GM23338 (cell line): ENCODE measurements around the gene DYRK1A. TPM values are rescaled to one million over a fixed set of nuclear protein-coding genes. Genes with fewer than 3 reads are reported as not detected.

ENCODE experiments used
- ATAC-seq: fragments of 200-7000 bp; cut with Tn5 transposase; 3 replicates; pipeline ENCODE4 v1.9.1; 2020
- DNase-seq: peaks from one replicate; pipeline ENCODE4 v3.0.0-alpha.2; 2015; ENCODE audit warnings: low spot score
- H2AFZ ChIP-seq: fragments of 200-600 bp; sonication (generic); 2 replicates; pipeline ENCODE4 v1.8.0; 2016; ENCODE audit warnings: antibody characterized with exemption, mild to moderate bottlenecking, moderate library complexity
- H3F3A ChIP-seq: fragments of 200-600 bp; sonication (generic); replicated peaks from 2 replicates; pipeline ENCODE4 v1.8.0; 2017; ENCODE audit warnings: antibody characterized with exemption, mixed run types, low read depth
- H3K27ac ChIP-seq: fragments of 200-600 bp; sonication (generic); 2 replicates; pipeline ENCODE4 v1.6.1; 2016; ENCODE audit warnings: low read depth
- H3K27me3 ChIP-seq: fragments of 200-600 bp; sonication (generic); 2 replicates; pipeline ENCODE4 v1.8.0; 2016; ENCODE audit warnings: mild to moderate bottlenecking, mixed run types, moderate library complexity; ENCODE audit not compliant: insufficient read depth
- H3K36me3 ChIP-seq: fragments of 200-600 bp; sonication (generic); 2 replicates; pipeline ENCODE4 v1.8.0; 2016; ENCODE audit warnings: mild to moderate bottlenecking; ENCODE audit not compliant: insufficient read depth
- H3K4me1 ChIP-seq: fragments of 200-600 bp; sonication (generic); 2 replicates; pipeline ENCODE4 v1.8.0; 2016; ENCODE audit warnings: mild to moderate bottlenecking, moderate library complexity; ENCODE audit not compliant: insufficient read depth
- H3K4me2 ChIP-seq: fragments of 200-600 bp; sonication (generic); 2 replicates; pipeline ENCODE4 v1.7.1; 2017; ENCODE audit warnings: mixed run types
- H3K4me3 ChIP-seq: fragments of 200-600 bp; sonication (generic); 2 replicates; pipeline ENCODE4 v1.6.1; 2016; ENCODE audit warnings: mixed run types
- H3K79me2 ChIP-seq: fragments of 200-600 bp; sonication (generic); replicated peaks from 2 replicates; pipeline ENCODE4 v1.8.0; 2017; ENCODE audit warnings: mild to moderate bottlenecking; ENCODE audit not compliant: insufficient read depth
- H3K9me2 ChIP-seq: fragments of 200-600 bp; sonication (generic); 2 replicates; pipeline ENCODE4 v1.8.0; 2017; ENCODE audit not compliant: insufficient read depth
- H4K20me1 ChIP-seq: fragments of 200-600 bp; sonication (generic); replicated peaks from 2 replicates; pipeline ENCODE4 v1.8.0; 2017; ENCODE audit warnings: mild to moderate bottlenecking; ENCODE audit not compliant: insufficient read depth
- H3K27ac Mint-ChIP-seq: 2 replicates; pipeline ENCODE4 v1.8.0; 2020; ENCODE audit warnings: inconsistent platforms, mild to moderate bottlenecking, moderate library complexity, mixed read lengths
- H3K27me3 Mint-ChIP-seq: 3 replicates; pipeline ENCODE4 v1.8.0; 2022; ENCODE audit warnings: low read depth, mild to moderate bottlenecking, moderate library complexity, mixed read lengths, inconsistent platforms; ENCODE audit not compliant: insufficient read depth, poor library complexity
- H3K36me3 Mint-ChIP-seq: 3 replicates; pipeline ENCODE4 v1.8.0; 2021; ENCODE audit warnings: low read depth, mild to moderate bottlenecking, inconsistent platforms, moderate library complexity, mixed read lengths
- H3K4me1 Mint-ChIP-seq: 3 replicates; pipeline ENCODE4 v1.8.0; 2020; ENCODE audit warnings: mild to moderate bottlenecking, inconsistent platforms, mixed read lengths
- H3K4me3 Mint-ChIP-seq: 3 replicates; pipeline ENCODE4 v1.8.0; 2021; ENCODE audit warnings: moderate library complexity, mild to moderate bottlenecking, inconsistent platforms, mixed read lengths
- H3K9me3 Mint-ChIP-seq: 3 replicates; pipeline ENCODE4 v1.8.0; 2020; ENCODE audit warnings: moderate library complexity, mild to moderate bottlenecking, inconsistent platforms, mixed read lengths
- CREB1 ChIP-seq: fragments of 250-450 bp; sonication (Bioruptor Pico); IDR thresholded peaks from 2 replicates; pipeline ENCODE4 v1.5.0; 2020; ENCODE audit warnings: low read depth, mild to moderate bottlenecking, moderate library complexity
- EZH2 ChIP-seq: fragments of 200-600 bp; sonication (generic); IDR thresholded peaks from one replicate; pipeline ENCODE4 v1.8.0; 2017; ENCODE audit warnings: antibody characterized with exemption, mild to moderate bottlenecking, low read depth; ENCODE audit not compliant: unreplicated experiment
- EZH2phosphoT487 ChIP-seq: fragments of 200-600 bp; sonication (generic); IDR thresholded peaks from one replicate; pipeline ENCODE4 v1.8.1; 2018; ENCODE audit warnings: antibody characterized with exemption; ENCODE audit not compliant: unreplicated experiment
- JUNB ChIP-seq: IDR thresholded peaks from one replicate; pipeline ENCODE4 v1.6.1; 2016; ENCODE audit warnings: antibody characterized with exemption; ENCODE audit not compliant: unreplicated experiment
- NANOG ChIP-seq: IDR thresholded peaks from 2 replicates; pipeline ENCODE4 v1.6.1; 2016; ENCODE audit warnings: antibody characterized with exemption, borderline replicate concordance
- POLR2AphosphoS5 ChIP-seq: IDR thresholded peaks from 2 replicates; pipeline ENCODE4 v1.6.1; 2016; ENCODE audit warnings: antibody characterized with exemption, low read depth
- ZNF114 ChIP-seq: fragments of 250-450 bp; sonication (Bioruptor Pico); IDR thresholded peaks from 2 replicates; pipeline ENCODE4 v1.5.0; 2020; ENCODE audit warnings: mild to moderate bottlenecking, moderate library complexity
- ZNF331 ChIP-seq: fragments of 250-450 bp; sonication (Bioruptor Pico); IDR thresholded peaks from 2 replicates; pipeline ENCODE4 v1.5.0; 2020; ENCODE audit warnings: low read depth, mild to moderate bottlenecking, moderate library complexity
- polyA plus RNA-seq: library from polyadenylated mRNA; unstranded; fragments of >200 nt; fragmentation: Nextera tagmentation; extraction: Ambion mirVana; gene quantifications from 2 replicates; pipeline ENCODE4 v1.2.1, GENCODE V29; 2016
- total RNA-seq: library from RNA; depleted of rRNA; stranded (reverse); fragments of >200 nt; shearing (Covaris generic); gene quantifications from 2 replicates; pipeline ENCODE4 v1.2.3, GENCODE V29; 2014
- TF ChIP-seq, protein P1 (sequence below): fragments of 250-450 bp; sonication (Bioruptor Pico); IDR thresholded peaks from 2 replicates; pipeline ENCODE4 v1.5.0; 2020; ENCODE audit warnings: mild to moderate bottlenecking, moderate library complexity
- TF ChIP-seq, protein P2 (sequence below): IDR thresholded peaks from one replicate; pipeline ENCODE4 v1.6.1; 2018; ENCODE audit warnings: antibody characterized with exemption; ENCODE audit not compliant: unreplicated experiment
- TF ChIP-seq, protein P3 (sequence below): IDR thresholded peaks from 2 replicates; pipeline ENCODE4 v1.6.1; 2016; ENCODE audit warnings: antibody characterized with exemption

The DYRK1A gene
- total and polyA plus RNA-seq, 2 experiments from 2014 or later = 10.3 to 84.7 TPM

DNA sequence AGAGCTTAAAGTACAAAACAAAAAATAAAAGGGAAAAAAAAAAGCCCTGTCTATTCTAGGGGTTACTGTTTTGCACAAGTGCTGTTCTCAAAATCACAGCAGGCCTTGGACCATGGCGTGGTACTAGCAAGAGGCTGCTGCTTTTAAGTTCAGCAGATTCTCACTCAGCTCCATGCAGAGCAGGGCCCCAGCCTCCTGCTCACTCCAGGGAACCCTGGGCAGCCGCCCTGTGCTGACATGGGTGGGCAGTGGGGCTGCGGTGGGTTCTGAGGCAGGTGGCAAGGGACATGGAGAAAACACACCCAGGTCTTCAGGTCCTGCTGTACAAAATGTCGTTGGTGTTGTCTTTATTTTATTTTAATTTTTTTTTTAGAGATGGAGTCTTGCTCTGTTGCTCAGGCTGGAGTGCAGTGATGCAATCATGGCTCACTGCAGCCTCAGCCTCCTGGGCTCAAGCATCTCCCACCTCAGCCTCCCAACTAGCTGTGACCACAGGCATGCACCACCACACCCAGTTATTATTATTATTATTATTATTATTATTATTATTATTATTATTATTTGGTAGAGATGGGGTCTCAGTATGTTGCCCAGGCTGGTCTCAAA, 170.9 kb downstream of the DYRK1A start (continued):
- TF ChIP-seq, protein P1, sequence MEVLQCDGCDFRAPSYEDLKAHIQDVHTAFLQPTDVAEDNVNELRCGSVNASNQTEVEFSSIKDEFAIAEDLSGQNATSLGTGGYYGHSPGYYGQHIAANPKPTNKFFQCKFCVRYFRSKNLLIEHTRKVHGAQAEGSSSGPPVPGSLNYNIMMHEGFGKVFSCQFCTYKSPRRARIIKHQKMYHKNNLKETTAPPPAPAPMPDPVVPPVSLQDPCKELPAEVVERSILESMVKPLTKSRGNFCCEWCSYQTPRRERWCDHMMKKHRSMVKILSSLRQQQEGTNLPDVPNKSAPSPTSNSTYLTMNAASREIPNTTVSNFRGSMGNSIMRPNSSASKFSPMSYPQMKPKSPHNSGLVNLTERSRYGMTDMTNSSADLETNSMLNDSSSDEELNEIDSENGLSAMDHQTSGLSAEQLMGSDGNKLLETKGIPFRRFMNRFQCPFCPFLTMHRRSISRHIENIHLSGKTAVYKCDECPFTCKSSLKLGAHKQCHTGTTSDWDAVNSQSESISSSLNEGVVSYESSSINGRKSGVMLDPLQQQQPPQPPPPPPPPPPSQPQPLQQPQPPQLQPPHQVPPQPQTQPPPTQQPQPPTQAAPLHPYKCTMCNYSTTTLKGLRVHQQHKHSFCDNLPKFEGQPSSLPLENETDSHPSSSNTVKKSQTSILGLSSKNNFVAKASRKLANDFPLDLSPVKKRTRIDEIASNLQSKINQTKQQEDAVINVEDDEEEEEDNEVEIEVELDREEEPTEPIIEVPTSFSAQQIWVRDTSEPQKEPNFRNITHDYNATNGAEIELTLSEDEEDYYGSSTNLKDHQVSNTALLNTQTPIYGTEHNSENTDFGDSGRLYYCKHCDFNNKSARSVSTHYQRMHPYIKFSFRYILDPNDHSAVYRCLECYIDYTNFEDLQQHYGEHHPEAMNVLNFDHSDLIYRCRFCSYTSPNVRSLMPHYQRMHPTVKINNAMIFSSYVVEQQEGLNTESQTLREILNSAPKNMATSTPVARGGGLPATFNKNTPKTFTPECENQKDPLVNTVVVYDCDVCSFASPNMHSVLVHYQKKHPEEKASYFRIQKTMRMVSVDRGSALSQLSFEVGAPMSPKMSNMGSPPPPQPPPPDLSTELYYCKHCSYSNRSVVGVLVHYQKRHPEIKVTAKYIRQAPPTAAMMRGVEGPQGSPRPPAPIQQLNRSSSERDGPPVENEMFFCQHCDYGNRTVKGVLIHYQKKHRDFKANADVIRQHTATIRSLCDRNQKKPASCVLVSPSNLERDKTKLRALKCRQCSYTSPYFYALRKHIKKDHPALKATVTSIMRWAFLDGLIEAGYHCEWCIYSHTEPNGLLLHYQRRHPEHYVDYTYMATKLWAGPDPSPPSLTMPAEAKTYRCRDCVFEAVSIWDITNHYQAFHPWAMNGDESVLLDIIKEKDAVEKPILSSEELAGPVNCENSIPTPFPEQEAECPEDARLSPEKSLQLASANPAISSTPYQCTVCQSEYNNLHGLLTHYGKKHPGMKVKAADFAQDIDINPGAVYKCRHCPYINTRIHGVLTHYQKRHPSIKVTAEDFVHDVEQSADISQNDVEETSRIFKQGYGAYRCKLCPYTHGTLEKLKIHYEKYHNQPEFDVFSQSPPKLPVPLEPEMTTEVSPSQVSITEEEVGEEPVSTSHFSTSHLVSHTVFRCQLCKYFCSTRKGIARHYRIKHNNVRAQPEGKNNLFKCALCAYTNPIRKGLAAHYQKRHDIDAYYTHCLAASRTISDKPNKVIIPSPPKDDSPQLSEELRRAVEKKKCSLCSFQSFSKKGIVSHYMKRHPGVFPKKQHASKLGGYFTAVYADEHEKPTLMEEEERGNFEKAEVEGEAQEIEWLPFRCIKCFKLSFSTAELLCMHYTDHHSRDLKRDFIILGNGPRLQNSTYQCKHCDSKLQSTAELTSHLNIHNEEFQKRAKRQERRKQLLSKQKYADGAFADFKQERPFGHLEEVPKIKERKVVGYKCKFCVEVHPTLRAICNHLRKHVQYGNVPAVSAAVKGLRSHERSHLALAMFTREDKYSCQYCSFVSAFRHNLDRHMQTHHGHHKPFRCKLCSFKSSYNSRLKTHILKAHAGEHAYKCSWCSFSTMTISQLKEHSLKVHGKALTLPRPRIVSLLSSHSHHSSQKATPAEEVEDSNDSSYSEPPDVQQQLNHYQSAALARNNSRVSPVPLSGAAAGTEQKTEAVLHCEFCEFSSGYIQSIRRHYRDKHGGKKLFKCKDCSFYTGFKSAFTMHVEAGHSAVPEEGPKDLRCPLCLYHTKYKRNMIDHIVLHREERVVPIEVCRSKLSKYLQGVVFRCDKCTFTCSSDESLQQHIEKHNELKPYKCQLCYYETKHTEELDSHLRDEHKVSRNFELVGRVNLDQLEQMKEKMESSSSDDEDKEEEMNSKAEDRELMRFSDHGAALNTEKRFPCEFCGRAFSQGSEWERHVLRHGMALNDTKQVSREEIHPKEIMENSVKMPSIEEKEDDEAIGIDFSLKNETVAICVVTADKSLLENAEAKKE (CRISPR knock-in tag) = no peak

DNA sequence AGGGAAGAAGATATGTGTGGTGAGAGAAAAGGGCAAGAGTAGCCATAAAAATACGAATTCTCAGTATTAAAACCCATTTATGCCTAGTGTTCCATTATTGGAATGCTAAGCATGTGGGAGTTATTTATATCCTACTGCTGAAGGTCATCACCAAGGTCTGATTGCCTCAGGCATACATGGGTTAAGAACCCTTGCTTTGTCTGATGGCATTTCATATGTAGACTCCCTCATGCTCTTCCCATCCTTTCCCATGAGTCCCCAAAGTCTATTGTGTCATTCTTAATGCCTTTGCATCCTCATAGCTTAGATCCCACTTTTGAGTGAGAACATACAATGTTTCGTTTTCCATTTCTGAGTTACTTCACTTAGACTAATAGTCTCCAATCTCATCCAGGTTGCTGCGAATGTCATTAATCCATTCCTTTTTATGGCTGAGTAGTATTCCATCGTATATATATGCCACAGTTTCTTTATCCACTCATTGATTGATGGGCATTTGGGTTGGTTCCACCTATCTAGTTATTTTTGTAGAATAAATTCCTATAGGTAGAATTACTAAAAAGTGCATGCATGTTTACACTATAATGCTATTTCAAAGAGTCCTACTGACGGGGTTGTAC, 172.5 kb downstream of the DYRK1A start:
- no peaks in the 10 kb centered on the region for H3K27me3 ChIP-seq
- no peaks in the 10 kb centered on the region for H3F3A ChIP-seq
- Mint-ChIP-seq H3K36me3 (peaks cover 21% of the 10 kb centered on the region), H3K9me3 (peaks cover 34% of the 10 kb centered on the region), H3K27ac (no peak overlapping the region), H3K4me3 (no peak overlapping the region), H3K27me3 (no peaks in the 10 kb centered on the region), H3K4me1 (no peaks in the 10 kb centered on the region)
- no peak overlapping the region for H3K4me3 ChIP-seq
- H2AFZ ChIP-seq = no peak overlapping the region
- no peaks in the 10 kb centered on the region for H3K4me1 ChIP-seq
- no peak overlapping the region for H3K4me2 ChIP-seq
- no peaks in the 10 kb centered on the region for H4K20me1 ChIP-seq
- ATAC-seq = no peak
- no peaks in the 10 kb centered on the region for H3K79me2 ChIP-seq
- peaks cover 7% of the 10 kb centered on the region; the same call in 1 of the 2 replicates for H3K9me2 ChIP-seq
- no peak overlapping the region for H3K27ac ChIP-seq
- no peak for DNase-seq
- H3K36me3 ChIP-seq = no peaks in the 10 kb centered on the region
- no peak for TF ChIP-seq POLR2AphosphoS5
- TF ChIP-seq EZH2phosphoT487 = no peak
- TF ChIP-seq, protein P2, sequence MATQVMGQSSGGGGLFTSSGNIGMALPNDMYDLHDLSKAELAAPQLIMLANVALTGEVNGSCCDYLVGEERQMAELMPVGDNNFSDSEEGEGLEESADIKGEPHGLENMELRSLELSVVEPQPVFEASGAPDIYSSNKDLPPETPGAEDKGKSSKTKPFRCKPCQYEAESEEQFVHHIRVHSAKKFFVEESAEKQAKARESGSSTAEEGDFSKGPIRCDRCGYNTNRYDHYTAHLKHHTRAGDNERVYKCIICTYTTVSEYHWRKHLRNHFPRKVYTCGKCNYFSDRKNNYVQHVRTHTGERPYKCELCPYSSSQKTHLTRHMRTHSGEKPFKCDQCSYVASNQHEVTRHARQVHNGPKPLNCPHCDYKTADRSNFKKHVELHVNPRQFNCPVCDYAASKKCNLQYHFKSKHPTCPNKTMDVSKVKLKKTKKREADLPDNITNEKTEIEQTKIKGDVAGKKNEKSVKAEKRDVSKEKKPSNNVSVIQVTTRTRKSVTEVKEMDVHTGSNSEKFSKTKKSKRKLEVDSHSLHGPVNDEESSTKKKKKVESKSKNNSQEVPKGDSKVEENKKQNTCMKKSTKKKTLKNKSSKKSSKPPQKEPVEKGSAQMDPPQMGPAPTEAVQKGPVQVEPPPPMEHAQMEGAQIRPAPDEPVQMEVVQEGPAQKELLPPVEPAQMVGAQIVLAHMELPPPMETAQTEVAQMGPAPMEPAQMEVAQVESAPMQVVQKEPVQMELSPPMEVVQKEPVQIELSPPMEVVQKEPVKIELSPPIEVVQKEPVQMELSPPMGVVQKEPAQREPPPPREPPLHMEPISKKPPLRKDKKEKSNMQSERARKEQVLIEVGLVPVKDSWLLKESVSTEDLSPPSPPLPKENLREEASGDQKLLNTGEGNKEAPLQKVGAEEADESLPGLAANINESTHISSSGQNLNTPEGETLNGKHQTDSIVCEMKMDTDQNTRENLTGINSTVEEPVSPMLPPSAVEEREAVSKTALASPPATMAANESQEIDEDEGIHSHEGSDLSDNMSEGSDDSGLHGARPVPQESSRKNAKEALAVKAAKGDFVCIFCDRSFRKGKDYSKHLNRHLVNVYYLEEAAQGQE = no peak
- no peak for TF ChIP-seq NANOG
- TF ChIP-seq, protein P3, sequence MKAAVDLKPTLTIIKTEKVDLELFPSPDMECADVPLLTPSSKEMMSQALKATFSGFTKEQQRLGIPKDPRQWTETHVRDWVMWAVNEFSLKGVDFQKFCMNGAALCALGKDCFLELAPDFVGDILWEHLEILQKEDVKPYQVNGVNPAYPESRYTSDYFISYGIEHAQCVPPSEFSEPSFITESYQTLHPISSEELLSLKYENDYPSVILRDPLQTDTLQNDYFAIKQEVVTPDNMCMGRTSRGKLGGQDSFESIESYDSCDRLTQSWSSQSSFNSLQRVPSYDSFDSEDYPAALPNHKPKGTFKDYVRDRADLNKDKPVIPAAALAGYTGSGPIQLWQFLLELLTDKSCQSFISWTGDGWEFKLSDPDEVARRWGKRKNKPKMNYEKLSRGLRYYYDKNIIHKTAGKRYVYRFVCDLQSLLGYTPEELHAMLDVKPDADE = no peak
- TF ChIP-seq ZNF331 = no peak
- no peak for TF ChIP-seq ZNF114 (CRISPR knock-in tag)
- TF ChIP-seq CREB1 (CRISPR knock-in tag) = no peak
- TF ChIP-seq JUNB = no peak
- TF ChIP-seq EZH2 = no peak
